HG02678 (cell line): ENCODE data around the gene ANTXRL.
"Not testable (repeated sequence)": the region's sequence is repeated elsewhere in the genome, so short reads cannot be mapped to it uniquely, and the experiment has no call there.

ENCODE experiments used
- ATAC-seq: cut with Tn5 transposase; IDR thresholded peaks from one replicate; pipeline ENCODE4 v1.9.1; 2021; ENCODE audit warnings: mild to moderate bottlenecking, moderate library complexity; ENCODE audit not compliant: unreplicated experiment

ANTXRL gene

GRCh38 chr10:46306516-46307184 lies 19.9 kb downstream of the ANTXRL start:
- ATAC-seq = no peak

GRCh38 chr10:46307281-46308112 lies 20.7 kb downstream of the ANTXRL start:
- no peak for ATAC-seq

GRCh38 chr10:46308113-46308415 lies 21.3 kb downstream of the ANTXRL start:
- no peak for ATAC-seq

- ATAC-seq = no peak
Observed at GRCh38 chr10:46308666-46309450, 22.1 kb downstream of the ANTXRL start.

GRCh38 chr10:46309511-46310142 lies 22.8 kb downstream of the ANTXRL start:
- ATAC-seq = no peak

GRCh38 chr10:46310143-46310514 lies 23.3 kb downstream of the ANTXRL start:
- no peak for ATAC-seq

GRCh38 chr10:46310851-46311250 lies 24.1 kb downstream of the ANTXRL start:
- ATAC-seq = no peak

- no peak for ATAC-seq
Observed at GRCh38 chr10:46311501-46311951, 24.7 kb downstream of the ANTXRL start.

GRCh38 chr10:46311961-46312431 lies 25.2 kb downstream of the ANTXRL start:
- ATAC-seq = not testable (repeated sequence)

GRCh38 chr10:46312953-46313352 lies 26.2 kb downstream of the ANTXRL start:
- ATAC-seq = no peak

GRCh38 chr10:46314071-46314470 lies 27.3 kb downstream of the ANTXRL start:
- ATAC-seq = no peak

GRCh38 chr10:46315071-46315860 lies 28.5 kb downstream of the ANTXRL start:
- not testable (repeated sequence) for ATAC-seq

GRCh38 chr10:46317370-46317769 lies 30.6 kb downstream of the ANTXRL start:
- ATAC-seq = no peak

GRCh38 chr10:46317889-46318288 lies 31.1 kb downstream of the ANTXRL start:
- ATAC-seq = no peak

GRCh38 chr10:46318799-46319198 lies 32.0 kb downstream of the ANTXRL start:
- no peak for ATAC-seq

GRCh38 chr10:46319389-46319788 lies 32.6 kb downstream of the ANTXRL start:
- no peak for ATAC-seq

- no peak for ATAC-seq
Observed at GRCh38 chr10:46321770-46322169, 35.0 kb downstream of the ANTXRL start.

GRCh38 chr10:46323176-46323575 lies 36.4 kb downstream of the ANTXRL start:
- ATAC-seq = no peak

- no peak for ATAC-seq
Observed at GRCh38 chr10:46325021-46325420, 38.2 kb downstream of the ANTXRL start.

GRCh38 chr10:46326066-46326465 lies 39.3 kb downstream of the ANTXRL start:
- ATAC-seq = no peak
